AG04450 (cell line): ENCODE results near the gene TAF6. TPM values are rescaled to one million over a fixed set of nuclear protein-coding genes. Genes with fewer than 3 reads are reported as not detected.

Source experiments
- CTCF ChIA-PET: fragments of 300-600, 350-600 bp; formaldehyde crosslinking; extraction: SDS; loops from one replicate; lab custom pipeline; 2022; ENCODE audit warnings: antibody characterized with exemption, inconsistent platforms; lab: Charles Lee
- POLR2A ChIA-PET: fragments of 350-600 bp; formaldehyde crosslinking; extraction: SDS; loops from one replicate; lab custom pipeline; 2021; ENCODE audit warnings: antibody characterized with exemption, inconsistent platforms; lab: Yijun Ruan, JAX
- DNase-seq: peaks from one replicate; pipeline ENCODE4 v3.0.0-alpha.2; 2011; ENCODE audit warnings: low read depth, low spot score
- H3K27ac ChIP-seq: one replicate; pipeline ENCODE4 v1.5.1; 2012; ENCODE audit warnings: low read depth, low read length, control low read depth
- H3K27me3 ChIP-seq: one replicate; pipeline ENCODE4 v1.6.0; 2012; ENCODE audit warnings: low read length; ENCODE audit not compliant: control insufficient read depth, insufficient read depth
- H3K4me3 ChIP-seq: 2 replicates; pipeline ENCODE4 v1.5.1; 2011; ENCODE audit warnings: mild to moderate bottlenecking, low read depth, low read length, control low read depth
- H3K9me3 ChIP-seq: 2 replicates; pipeline ENCODE4 v1.5.1; 2012; ENCODE audit warnings: low read length; ENCODE audit not compliant: control insufficient read depth, insufficient read depth
- CTCF ChIP-seq: IDR thresholded peaks from 2 replicates; pipeline ENCODE4 v1.5.1; 2011; ENCODE audit warnings: low read depth, low read length, control low read depth, inconsistent platforms
- polyA minus RNA-seq: library from RNA; depleted of rRNA, polyadenylated mRNA; stranded (reverse); fragments of >200 nt; gene quantifications from 2 replicates; pipeline ENCODE4 v1.2.3, GENCODE V29; 2011; rRNA and poly(A)+ RNA removed
- polyA plus RNA-seq: library from polyadenylated mRNA; depleted of rRNA; stranded (reverse); fragments of >200 nt; gene quantifications from 2 replicates; pipeline ENCODE4 v1.2.3, GENCODE V29; 2011; rRNA removed

Gene TAF6
- polyA plus RNA-seq (28.2 and 31.2 TPM in 2 replicates), polyA minus RNA-seq (36.5 and 42.4 TPM in 2 replicates)

DNA sequence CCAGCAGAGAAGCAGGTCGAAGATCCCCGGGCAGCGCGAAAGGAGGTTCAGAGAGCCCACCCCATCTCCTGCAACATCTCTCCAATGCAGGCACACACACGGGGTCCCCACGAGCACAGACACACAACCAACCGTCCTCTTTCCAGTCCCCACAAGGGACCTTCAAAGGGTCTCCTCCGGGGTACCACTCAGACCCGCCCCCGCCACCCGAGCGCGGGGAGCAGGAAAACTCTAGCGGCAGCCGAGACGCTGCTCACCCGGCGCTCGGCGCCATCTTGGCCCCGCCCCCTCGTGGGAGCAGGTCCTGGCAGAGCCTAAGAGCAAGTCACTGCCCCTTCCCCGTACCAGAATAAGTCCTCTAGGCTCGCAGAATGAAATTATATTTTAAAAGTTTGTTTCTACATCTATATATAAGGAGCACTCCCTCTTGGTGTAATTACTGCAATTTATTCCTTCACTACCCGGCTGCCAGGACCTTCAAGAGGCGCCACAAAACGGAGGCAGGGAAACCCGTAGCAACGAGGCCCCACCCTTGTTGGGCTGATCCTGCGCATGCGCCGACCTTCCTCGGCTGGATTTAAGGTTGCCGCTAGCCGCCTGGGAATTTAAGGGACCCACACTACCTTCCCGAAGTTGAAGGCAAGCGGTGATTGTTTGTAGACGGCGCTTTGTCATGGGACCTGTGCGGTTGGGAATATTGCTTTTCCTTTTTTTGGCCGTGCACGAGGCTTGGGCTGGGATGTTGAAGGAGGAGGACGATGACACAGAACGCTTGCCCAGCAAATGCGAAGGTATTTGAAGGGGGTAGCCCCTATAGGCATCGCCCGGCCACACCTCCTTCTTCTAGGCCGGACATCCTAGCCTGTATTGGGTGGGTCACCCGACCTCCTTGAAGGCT is at the start of gene TAF6, which contains the start of gene CNPY4:
Gene TAF6 (minus strand): TSS at position 287 of the 898 bp plus-strand sequence. CDS start 5,149 bp downstream, outside the sequence.
Gene CNPY4 (plus strand): TSS at position 563 of the 898 bp plus-strand sequence. CDS start 111 bp downstream, at position 674.
- DNase-seq = peak; percentile 91
- H3K9me3 ChIP-seq = no peaks in the 10 kb centered on the region
- ChIA-PET POLR2A (interaction anchor here (0.6 kb wide), 1 partner anchor 39 kb away, joined by 3 read pairs; the partner anchor contains the start of gene TRAPPC14), CTCF (interaction anchor here (2.2 kb wide), 2 partner anchors 11 to 14 kb away, joined by 9 to 11 read pairs; no protein-coding TSS in a partner anchor)
- no peak for TF ChIP-seq CTCF
- H3K27ac ChIP-seq = peak within 1 kb of the TSS; percentile 74
- no peaks in the 10 kb centered on the region for H3K27me3 ChIP-seq
- H3K4me3 ChIP-seq = peak within 1 kb of the TSS; percentile 98

DNA sequence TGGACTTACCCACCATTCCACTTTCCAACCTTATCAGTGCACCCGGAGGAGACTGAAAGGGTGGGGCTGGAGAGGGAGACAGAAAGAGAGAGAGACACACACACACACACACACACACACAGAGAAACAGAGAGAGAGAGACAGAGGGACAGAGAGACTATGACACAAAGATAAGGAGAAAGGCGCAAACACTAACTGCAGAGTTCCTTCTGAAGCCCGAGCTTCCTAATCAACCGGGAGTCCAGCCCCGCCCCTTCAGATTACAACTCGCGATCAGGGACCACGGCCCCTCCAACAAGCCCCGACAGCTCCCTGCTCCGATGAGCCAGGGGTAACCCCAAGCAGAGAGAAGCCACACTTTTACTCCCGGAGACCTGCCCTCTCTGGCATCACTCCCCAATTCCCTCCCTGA is 48.8 kb upstream of the TAF6 start:
- DNase-seq = no peak
- no peak for TF ChIP-seq CTCF
- Histone ChIP-seq H3K27me3 (peaks cover 2% of the 10 kb centered on the region), H3K4me3 (peak overlapping the region; percentile 63), H3K9me3 (no peaks in the 10 kb centered on the region), H3K27ac (no peak overlapping the region)
- ChIA-PET POLR2A (interaction anchor here (0.6 to 2.0 kb wide), 6 partner anchors 9 to 92 kb away, joined by 3 to 9 read pairs (median 5); partner anchors contain the start of genes LAMTOR4 and TRAPPC14), CTCF (interaction anchor here (1.0 to 3.1 kb wide), 3 partner anchors 35 to 240 kb away, joined by 3 to 12 read pairs (median 12); no protein-coding TSS in a partner anchor)

- no peak overlapping the region for H3K27ac ChIP-seq
- H3K4me3 ChIP-seq = peak overlapping the region; percentile 63
- ChIA-PET CTCF (interaction anchor here (0.6 to 3.1 kb wide), 4 partner anchors 15 to 241 kb away, joined by 3 to 12 read pairs (median 8); no protein-coding TSS in a partner anchor), POLR2A (interaction anchor here (1.5 to 2.0 kb wide), 2 partner anchors 9 to 18 kb away, joined by 5 to 9 read pairs; partner anchors contain the start of genes LAMTOR4 and TRAPPC14)
- TF ChIP-seq CTCF = no peak
- no peak for DNase-seq
- H3K9me3 ChIP-seq = no peaks in the 10 kb centered on the region
- peaks cover 2% of the 10 kb centered on the region for H3K27me3 ChIP-seq
These were observed 48.1 kb upstream of the TAF6 start for GRCh38 chr7:100166970-100167911.

GRCh38 chr7:100166317-100166940 is 47.3 kb upstream of the TAF6 start:
- H3K27me3 ChIP-seq = peaks cover 2% of the 10 kb centered on the region
- TF ChIP-seq CTCF = no peak
- H3K4me3 ChIP-seq = no peak overlapping the region
- no peak for DNase-seq
- ChIA-PET CTCF (interaction anchor here (0.6 to 3.1 kb wide), 3 partner anchors 15 to 34 kb away, joined by 3 to 12 read pairs (median 4); no protein-coding TSS in a partner anchor), POLR2A (interaction anchor here (0.6 kb wide), 1 partner anchor 11 kb away, joined by 3 read pairs; no protein-coding TSS in a partner anchor)
- H3K9me3 ChIP-seq = no peaks in the 10 kb centered on the region
- no peak overlapping the region for H3K27ac ChIP-seq
